Activated T-cell treated with anti-CD3 and anti-CD28 coated beads for 48 hours (primary cell): Measurements from ENCODE around the gene CNTN5.

Source experiments
- DNase-seq: peaks from one replicate; pipeline ENCODE4 v3.0.0-alpha.2; 2020; ENCODE audit warnings: low read depth

CNTN5 gene

GRCh38 chr11:99170591-99170990, 149.8 kb downstream of the CNTN5 start:
- no peak for DNase-seq

GRCh38 chr11:99171330-99171729, 150.6 kb downstream of the CNTN5 start:
- no peak for DNase-seq

DNA sequence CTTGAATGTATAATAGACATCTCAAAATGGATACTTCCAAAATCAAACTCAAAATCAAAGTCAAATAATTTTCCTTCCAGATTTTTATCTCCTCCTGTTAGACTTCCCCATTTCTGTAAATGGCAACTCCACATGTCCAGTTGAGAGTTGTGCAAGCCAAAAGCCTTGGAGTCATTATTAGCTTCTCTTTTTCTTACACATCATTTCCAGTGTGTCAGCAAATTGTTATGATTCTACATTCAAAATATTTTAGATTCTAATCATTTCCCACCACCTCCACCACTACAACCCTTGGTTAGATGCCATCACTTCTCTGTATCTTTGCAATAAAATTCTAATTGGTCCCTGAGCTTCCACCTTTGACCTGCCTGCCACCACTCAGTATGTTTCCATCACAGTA, 155.7 kb downstream of the CNTN5 start:
- no peak for DNase-seq

DNA sequence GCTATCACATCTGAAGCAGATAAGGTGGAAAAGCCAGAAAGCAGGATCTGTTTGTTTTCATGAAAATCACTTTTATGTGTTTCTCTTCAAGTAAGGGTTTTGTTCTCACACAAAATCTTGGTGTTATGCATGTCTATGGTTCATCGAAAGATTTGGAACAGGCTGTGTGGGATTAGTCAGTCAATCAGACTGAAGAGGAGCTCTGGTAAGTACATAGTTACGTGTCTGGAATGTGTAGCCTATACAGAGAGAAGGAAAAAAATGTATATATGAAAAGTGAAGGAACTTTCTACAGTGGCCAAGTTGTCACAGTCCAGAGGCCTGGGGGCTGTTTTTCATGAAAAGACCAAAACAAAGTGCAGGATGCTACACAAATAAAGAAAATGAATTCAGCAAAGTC, 156.7 kb downstream of the CNTN5 start:
- DNase-seq, result no peak

DNA sequence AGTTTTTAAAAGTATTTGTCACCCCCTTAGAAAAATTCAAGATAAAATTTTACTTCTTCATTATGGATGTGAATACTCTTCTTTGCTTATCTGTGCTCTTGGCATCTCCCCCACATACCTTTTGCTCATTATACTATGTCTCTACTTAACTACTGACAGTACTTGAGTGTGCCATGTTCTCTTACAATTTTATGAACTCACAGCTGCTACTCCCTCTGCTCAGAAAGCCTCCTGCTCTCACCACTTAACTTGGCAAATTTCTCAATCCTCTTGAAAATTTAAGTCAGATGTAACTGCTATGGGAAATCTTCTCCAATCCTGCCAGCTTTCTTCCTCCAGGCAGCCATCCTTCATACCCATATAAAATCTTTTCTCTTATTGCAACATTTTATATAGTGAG, 163.4 kb downstream of the CNTN5 start:
- no peak for DNase-seq

GRCh38 chr11:99188221-99188620, 167.5 kb downstream of the CNTN5 start:
- no peak for DNase-seq

- DNase-seq, result no peak
Observed at GRCh38 chr11:99192716-99193115, 172.0 kb downstream of the CNTN5 start.

- DNase-seq, result no peak
Observed at GRCh38 chr11:99197477-99197876, 176.7 kb downstream of the CNTN5 start.

DNA sequence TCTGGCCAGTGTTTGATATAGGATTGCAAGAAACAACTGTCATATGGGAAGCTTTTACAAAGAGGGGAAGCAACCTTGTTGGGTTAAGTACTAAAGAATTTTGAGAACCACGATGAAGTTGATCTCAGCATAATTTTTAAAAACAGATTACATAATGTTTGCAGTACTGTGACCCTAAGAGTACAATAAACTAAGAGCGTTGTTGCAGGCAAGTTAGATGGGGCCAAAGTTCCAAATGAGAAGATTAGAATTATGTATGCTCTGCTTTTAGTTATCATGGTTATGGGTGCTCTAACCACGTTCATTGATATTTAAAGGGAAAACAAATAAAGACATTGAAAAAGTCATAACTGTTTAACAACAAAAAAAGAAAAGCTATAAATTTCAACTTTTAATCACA, 177.5 kb downstream of the CNTN5 start:
- no peak for DNase-seq

DNA sequence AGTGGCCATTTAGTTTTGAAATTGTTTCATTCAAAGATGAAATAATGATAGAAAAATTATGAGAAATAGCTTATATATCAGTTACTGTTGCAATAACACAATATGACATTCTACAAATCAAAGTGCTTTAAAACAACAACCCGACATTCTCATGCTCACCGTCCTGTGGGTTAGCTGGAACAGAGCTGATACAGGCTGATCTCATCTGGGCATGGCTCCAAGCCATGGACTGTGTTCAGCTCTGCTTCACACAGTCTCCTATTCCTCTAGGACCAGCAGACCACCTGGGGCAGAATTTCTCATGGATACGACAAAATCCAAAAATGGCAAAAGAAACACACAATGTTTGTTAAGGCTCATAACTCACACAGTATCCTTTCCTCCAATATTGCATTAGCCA, 178.6 kb downstream of the CNTN5 start:
- DNase-seq, result no peak

DNA sequence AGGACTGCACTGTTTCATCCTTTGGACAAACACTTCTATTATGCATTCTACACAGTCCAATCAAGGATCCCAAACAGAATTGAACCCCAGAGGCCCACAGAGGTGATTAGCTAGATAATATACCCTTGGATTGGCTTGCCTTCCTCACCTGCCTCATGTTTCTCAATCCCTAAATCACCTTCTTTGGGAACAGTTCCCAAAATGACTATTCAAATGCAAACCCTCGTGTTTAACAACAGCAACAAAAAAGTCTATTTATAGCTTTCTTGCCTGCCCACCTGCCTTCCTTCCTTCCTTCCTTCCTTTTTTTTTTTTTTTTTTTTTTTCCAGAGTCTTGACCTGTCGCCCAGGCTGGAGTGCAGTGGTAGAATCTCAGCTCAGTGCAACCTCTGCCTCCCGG, 180.0 kb downstream of the CNTN5 start:
- no peak for DNase-seq

- DNase-seq, result no peak
Observed at GRCh38 chr11:99208813-99209212, 188.1 kb downstream of the CNTN5 start.

DNA sequence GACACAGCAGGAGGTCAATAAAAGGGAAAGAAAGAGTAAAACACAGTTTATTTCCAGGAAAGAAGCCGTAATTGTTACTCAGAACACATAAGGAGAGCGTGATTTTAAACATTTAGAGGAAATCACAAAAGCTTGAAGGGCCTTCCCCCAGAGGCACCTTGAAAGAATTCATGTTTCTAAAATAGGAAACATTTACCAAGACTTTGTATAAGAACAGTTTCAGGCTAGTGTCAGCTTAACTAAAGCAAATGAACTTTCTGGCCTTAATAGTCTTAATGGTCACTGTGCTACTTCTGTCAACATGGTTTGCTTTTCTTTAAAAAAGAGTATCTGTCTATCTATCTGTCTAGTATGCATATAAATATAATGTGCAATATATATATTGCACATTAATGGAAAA, 208.8 kb downstream of the CNTN5 start:
- no peak for DNase-seq

GRCh38 chr11:99234534-99234933, 213.8 kb downstream of the CNTN5 start:
- DNase-seq, result no peak

GRCh38 chr11:99238401-99238800, 217.7 kb downstream of the CNTN5 start:
- no peak for DNase-seq

- DNase-seq, result no peak
Observed at GRCh38 chr11:99240192-99241030, 219.7 kb downstream of the CNTN5 start.

- DNase-seq, result no peak
Observed at GRCh38 chr11:99241066-99241465, 220.3 kb downstream of the CNTN5 start.

DNA sequence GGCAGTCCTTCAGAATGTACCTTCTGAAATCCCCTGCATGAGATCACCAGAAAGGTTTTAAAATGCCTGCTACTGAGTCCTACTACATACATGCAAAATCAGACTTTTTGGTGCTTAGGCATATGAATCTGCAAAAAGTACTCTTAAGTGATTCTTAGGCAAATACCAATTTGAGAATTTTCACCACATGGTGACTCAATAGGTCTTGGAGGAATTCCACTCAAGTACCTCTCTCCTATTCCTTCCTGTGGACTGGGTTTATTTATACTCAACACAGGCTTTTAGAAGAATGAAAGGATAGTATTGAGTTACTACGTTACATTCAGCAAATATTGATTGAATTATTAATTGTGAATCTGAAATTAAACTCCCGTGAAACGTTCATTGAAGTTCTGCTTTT, 223.9 kb downstream of the CNTN5 start:
- DNase-seq, result no peak

DNA sequence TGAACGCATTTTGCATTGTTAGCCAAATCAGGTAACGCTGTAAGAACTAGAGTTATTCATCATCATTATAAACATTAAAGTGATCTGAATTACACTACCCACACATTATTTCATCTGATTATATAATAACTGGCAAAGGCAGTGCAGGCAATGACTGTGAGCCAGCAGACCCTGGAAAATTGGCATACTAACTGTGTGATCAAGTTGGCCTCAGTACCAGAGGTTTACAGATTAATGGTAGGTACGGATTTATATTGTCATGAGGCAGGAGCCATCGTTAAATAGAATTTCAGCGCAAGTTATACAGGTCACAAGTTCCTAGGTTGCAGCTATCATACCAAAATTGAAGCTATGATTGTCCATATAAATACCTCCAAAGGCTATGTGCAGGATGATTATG, 225.4 kb downstream of the CNTN5 start:
- no peak for DNase-seq

GRCh38 chr11:99256614-99257013, 235.9 kb downstream of the CNTN5 start:
- no peak for DNase-seq

DNA sequence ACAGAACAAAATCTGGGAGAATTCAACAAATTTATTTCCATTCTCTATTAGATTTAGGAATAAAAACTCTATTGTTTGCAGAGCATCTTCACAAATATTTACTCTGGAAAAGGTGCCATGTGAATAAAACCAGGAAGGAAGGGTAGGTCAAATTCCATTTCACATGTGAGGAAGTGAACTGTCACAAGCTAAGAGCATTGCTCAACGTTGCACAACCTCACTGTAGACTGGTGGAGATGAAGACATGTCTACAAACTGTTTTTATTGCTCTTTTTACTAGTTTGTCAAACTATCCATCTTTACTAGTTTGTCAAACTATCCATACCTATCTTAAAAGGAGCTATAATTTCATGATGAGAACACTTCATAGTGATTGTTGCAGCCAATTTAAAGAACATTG, 236.4 kb downstream of the CNTN5 start:
- no peak for DNase-seq

DNA sequence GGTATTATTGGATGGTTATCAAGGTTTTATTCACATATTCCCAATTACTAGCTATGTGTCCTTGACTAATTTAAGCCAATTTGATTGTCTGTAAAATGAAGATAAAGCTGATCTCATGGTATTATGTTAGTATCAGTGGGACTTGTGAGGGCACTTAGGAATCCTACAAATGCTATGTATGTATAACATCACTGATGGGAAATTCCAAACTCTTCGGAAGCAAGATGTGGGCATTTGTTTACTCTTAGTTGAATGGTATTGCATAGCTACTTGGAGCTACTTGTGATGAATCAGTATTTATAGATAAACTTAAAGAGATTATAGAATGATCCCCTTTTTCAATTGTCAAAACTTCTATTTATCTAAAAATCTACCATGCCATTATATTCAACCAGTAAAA, 239.9 kb downstream of the CNTN5 start:
- DNase-seq, result no peak

DNA sequence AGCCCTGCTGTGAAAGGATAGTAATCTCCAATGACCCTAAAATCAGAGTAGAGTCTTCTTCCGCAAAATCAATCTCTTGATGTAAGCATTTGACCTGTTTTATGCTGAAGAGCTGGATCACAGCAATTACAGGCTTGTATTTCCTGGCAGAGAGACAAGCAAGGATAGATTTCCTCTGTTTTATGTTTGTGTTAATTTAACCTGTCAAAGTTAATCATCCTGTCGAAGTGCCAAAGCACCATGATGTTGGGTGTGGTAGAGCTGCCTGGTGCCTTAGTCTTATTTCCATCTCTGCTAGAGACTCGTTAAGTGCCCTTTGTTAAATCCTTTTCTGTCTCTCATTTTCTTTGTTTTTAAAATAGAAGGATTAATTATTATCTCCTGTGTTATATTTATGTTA, 248.1 kb downstream of the CNTN5 start:
- no peak for DNase-seq

GRCh38 chr11:99271527-99271926, 250.8 kb downstream of the CNTN5 start:
- DNase-seq, result no peak
